Lower leg skin (tissue), 3 donors: Measurements from ENCODE around the gene TGM5.

Experiments used
- POLR2A ChIP-seq, 2 donors: fragments of 450-650 bp; IDR thresholded peaks; one replicate each; pipeline ENCODE4 v1.6.1; 2016 to 2017; ENCODE audit warnings: antibody characterized with exemption in 2 of 2, mild to moderate bottlenecking in 1 of 2, moderate library complexity in 1 of 2
- TF ChIP-seq, protein P1 (sequence below), 3 donors: fragments of 450-650 bp; IDR thresholded peaks; one replicate each; pipeline ENCODE4 v1.5.1; 2016; ENCODE audit warnings: antibody characterized with exemption in 3 of 3, mild to moderate bottlenecking in 3 of 3, moderate library complexity in 2 of 3

DNA sequence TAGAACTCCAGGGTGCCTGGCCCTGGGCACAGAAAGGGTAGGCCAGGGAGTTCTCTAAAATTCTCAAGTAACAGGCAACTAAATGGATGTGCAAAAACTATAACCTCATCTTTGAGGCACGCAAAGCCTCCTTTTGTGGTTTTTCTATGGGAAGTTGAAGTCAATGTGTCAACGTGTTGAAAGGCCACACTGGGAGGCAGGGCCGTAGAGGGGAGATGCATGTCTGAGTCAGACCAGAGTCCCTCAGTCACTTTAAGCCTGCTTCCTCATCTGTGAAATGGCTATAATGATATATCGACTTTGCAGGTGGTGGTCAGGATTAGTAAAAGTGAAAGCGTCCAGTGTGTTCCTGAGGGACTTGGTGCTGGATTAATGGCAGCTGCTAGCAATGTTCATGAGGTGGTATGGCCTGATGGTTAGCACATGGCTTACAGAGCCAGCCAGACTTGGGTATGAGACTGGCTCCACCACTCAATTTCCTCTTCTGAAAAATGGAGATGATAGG, 17.0 kb downstream of the TGM5 start:
- TF ChIP-seq, protein P1, sequence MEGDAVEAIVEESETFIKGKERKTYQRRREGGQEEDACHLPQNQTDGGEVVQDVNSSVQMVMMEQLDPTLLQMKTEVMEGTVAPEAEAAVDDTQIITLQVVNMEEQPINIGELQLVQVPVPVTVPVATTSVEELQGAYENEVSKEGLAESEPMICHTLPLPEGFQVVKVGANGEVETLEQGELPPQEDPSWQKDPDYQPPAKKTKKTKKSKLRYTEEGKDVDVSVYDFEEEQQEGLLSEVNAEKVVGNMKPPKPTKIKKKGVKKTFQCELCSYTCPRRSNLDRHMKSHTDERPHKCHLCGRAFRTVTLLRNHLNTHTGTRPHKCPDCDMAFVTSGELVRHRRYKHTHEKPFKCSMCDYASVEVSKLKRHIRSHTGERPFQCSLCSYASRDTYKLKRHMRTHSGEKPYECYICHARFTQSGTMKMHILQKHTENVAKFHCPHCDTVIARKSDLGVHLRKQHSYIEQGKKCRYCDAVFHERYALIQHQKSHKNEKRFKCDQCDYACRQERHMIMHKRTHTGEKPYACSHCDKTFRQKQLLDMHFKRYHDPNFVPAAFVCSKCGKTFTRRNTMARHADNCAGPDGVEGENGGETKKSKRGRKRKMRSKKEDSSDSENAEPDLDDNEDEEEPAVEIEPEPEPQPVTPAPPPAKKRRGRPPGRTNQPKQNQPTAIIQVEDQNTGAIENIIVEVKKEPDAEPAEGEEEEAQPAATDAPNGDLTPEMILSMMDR (IDR thresholded peaks at IDR 0.05), result no peak
- no peak for TF ChIP-seq POLR2A (IDR thresholded peaks at IDR 0.05)
